Fibroblast of mammary gland (primary cell): ENCODE measurements around the gene EFCAB6.

Source experiments
- DNase-seq: peaks from one replicate; pipeline ENCODE4 v3.0.0-alpha.2; 2010; ENCODE audit warnings: low read depth
- H3K4me3 ChIP-seq: 2 replicates; pipeline ENCODE4 v1.5.1; 2011; ENCODE audit warnings: low read depth, mild to moderate bottlenecking, low read length, moderate library complexity; ENCODE audit not compliant: control insufficient read depth
- CTCF ChIP-seq: conservative IDR thresholded peaks from 2 replicates; pipeline ENCODE4 v1.5.1; 2011; ENCODE audit warnings: low read depth, low read length, inconsistent platforms; ENCODE audit not compliant: control insufficient read depth, insufficient read depth

Gene EFCAB6

GRCh38 chr22:43821606-43822425 lies 9.7 kb upstream of the EFCAB6 start:
- no peak overlapping the region for H3K4me3 ChIP-seq
- TF ChIP-seq CTCF: no peak
- no peak for DNase-seq

- no peak overlapping the region for H3K4me3 ChIP-seq
- TF ChIP-seq CTCF: no peak
- DNase-seq: no peak
These were observed 8.7 kb upstream of the EFCAB6 start for GRCh38 chr22:43820651-43821305.

- no peak overlapping the region for H3K4me3 ChIP-seq
- TF ChIP-seq CTCF: no peak
These were observed 8.0 kb upstream of the EFCAB6 start for GRCh38 chr22:43819931-43820640.

GRCh38 chr22:43819421-43819921 lies 7.4 kb upstream of the EFCAB6 start:
- TF ChIP-seq CTCF: no peak
- H3K4me3 ChIP-seq: no peak overlapping the region
- no peak for DNase-seq

More at GRCh38 chr22:43819931-43820640, 8.0 kb upstream of the EFCAB6 start:
- no peak for DNase-seq

- TF ChIP-seq CTCF: no peak
- no peak overlapping the region for H3K4me3 ChIP-seq
- DNase-seq: no peak
These were observed 6.9 kb upstream of the EFCAB6 start for GRCh38 chr22:43818981-43819380.

- no peak overlapping the region for H3K4me3 ChIP-seq
- TF ChIP-seq CTCF: no peak
- DNase-seq: no peak
These were observed 5.3 kb upstream of the EFCAB6 start for GRCh38 chr22:43817402-43817801.
